Activated T-cell treated with anti-CD3 and anti-CD28 coated beads, Interleukin-2, amount 50 U/mL, for 4 hours (primary cell): ENCODE data around the gene POLR3G. TPM values are rescaled to one million over a fixed set of nuclear protein-coding genes. Genes with fewer than 3 reads are reported as not detected.
A peak's percentile ranks its signal among the peaks of the same experiment; 100 is the strongest.

Experiments used
- ATAC-seq, 2 donors: fragments of 200-7000 bp; cut with Tn5 transposase; one replicate each; pipeline ENCODE4 v1.10.0; 2021
- DNase-seq: peaks from one replicate; pipeline ENCODE4 v3.0.0-alpha.2; 2020
- H3K27me3 Mint-ChIP-seq: one replicate; pipeline ENCODE4 v1.8.0; 2021; ENCODE audit warnings: low read depth, mixed read lengths
- H3K36me3 Mint-ChIP-seq: one replicate; pipeline ENCODE4 v1.8.0; 2022; ENCODE audit warnings: mixed read lengths; ENCODE audit not compliant: insufficient read depth
- H3K4me1 Mint-ChIP-seq: one replicate; pipeline ENCODE4 v1.8.0; 2021; ENCODE audit warnings: low read depth, mixed read lengths
- H3K4me3 Mint-ChIP-seq: one replicate; pipeline ENCODE4 v1.8.0; 2021; ENCODE audit warnings: mild to moderate bottlenecking, moderate library complexity, mixed read lengths
- H3K9me3 Mint-ChIP-seq: one replicate; pipeline ENCODE4 v1.8.0; 2021; ENCODE audit warnings: mixed read lengths
- total RNA-seq, 3 donors: library from RNA; stranded (reverse); gene quantifications; one replicate each; pipeline ENCODE4 v1.2.1, GENCODE V29; 2021

Gene POLR3G
- total RNA-seq, 3 donors from 2014 or later = 17.9 to 22.5 (median 22.3) TPM

- peaks cover 6% of the 10 kb centered on the region for H3K4me1 Mint-ChIP-seq
- no peaks in the 10 kb centered on the region for H3K27me3 Mint-ChIP-seq
- H3K4me3 Mint-ChIP-seq = no peak overlapping the region
- H3K9me3 Mint-ChIP-seq = no peaks in the 10 kb centered on the region
- no peaks in the 10 kb centered on the region for H3K36me3 Mint-ChIP-seq
- ATAC-seq (no peak), DNase-seq (no peak)
Measured at GRCh38 chr5:90479611-90480385, 5.1 kb downstream of the POLR3G start.

GRCh38 chr5:90480699-90481098 lies 6.0 kb downstream of the POLR3G start:
- H3K36me3 Mint-ChIP-seq = no peaks in the 10 kb centered on the region
- no peak overlapping the region for H3K4me3 Mint-ChIP-seq
- H3K4me1 Mint-ChIP-seq = no peaks in the 10 kb centered on the region
- no peaks in the 10 kb centered on the region for H3K27me3 Mint-ChIP-seq
- ATAC-seq = no peak
- no peaks in the 10 kb centered on the region for H3K9me3 Mint-ChIP-seq
- no peak for DNase-seq

GRCh38 chr5:90483206-90483605 lies 8.5 kb downstream of the POLR3G start:
- Mint-ChIP-seq H3K4me3 (no peak overlapping the region), H3K4me1 (no peaks in the 10 kb centered on the region), H3K27me3 (no peaks in the 10 kb centered on the region), H3K9me3 (no peaks in the 10 kb centered on the region), H3K36me3 (peaks cover 3% of the 10 kb centered on the region)
- ATAC-seq = no peak
- DNase-seq = no peak

GRCh38 chr5:90484540-90484939 lies 9.9 kb downstream of the POLR3G start:
- Mint-ChIP-seq H3K9me3 (no peaks in the 10 kb centered on the region), H3K27me3 (no peaks in the 10 kb centered on the region), H3K36me3 (peaks cover 3% of the 10 kb centered on the region), H3K4me3 (no peak overlapping the region), H3K4me1 (no peaks in the 10 kb centered on the region)
- ATAC-seq (no peak), DNase-seq (no peak)

GRCh38 chr5:90488791-90489190 lies 14.1 kb downstream of the POLR3G start:
- Mint-ChIP-seq H3K9me3 (no peaks in the 10 kb centered on the region), H3K4me3 (no peak overlapping the region), H3K36me3 (peaks cover 3% of the 10 kb centered on the region), H3K27me3 (no peaks in the 10 kb centered on the region), H3K4me1 (no peaks in the 10 kb centered on the region)
- DNase-seq = no peak
- no peak for ATAC-seq

GRCh38 chr5:90494043-90494442 lies 19.4 kb downstream of the POLR3G start:
- Mint-ChIP-seq H3K4me1 (no peaks in the 10 kb centered on the region), H3K36me3 (peaks cover 8% of the 10 kb centered on the region), H3K27me3 (no peaks in the 10 kb centered on the region), H3K9me3 (no peaks in the 10 kb centered on the region), H3K4me3 (no peak overlapping the region)
- ATAC-seq (no peak), DNase-seq (no peak)

GRCh38 chr5:90495146-90495545 lies 20.5 kb downstream of the POLR3G start:
- ATAC-seq = no peak
- Mint-ChIP-seq H3K4me1 (no peaks in the 10 kb centered on the region), H3K9me3 (no peaks in the 10 kb centered on the region), H3K36me3 (peaks cover 8% of the 10 kb centered on the region), H3K4me3 (no peak overlapping the region), H3K27me3 (no peaks in the 10 kb centered on the region)
- DNase-seq = no peak

- Mint-ChIP-seq H3K27me3 (no peaks in the 10 kb centered on the region), H3K4me3 (no peak overlapping the region), H3K4me1 (no peaks in the 10 kb centered on the region), H3K9me3 (no peaks in the 10 kb centered on the region), H3K36me3 (no peaks in the 10 kb centered on the region)
- DNase-seq = no peak
- no peak for ATAC-seq
Measured at GRCh38 chr5:90503596-90503995, 28.9 kb downstream of the POLR3G start.

GRCh38 chr5:90504743-90505142 lies 30.1 kb downstream of the POLR3G start:
- no peak for ATAC-seq
- no peak for DNase-seq
- H3K4me3 Mint-ChIP-seq = no peak overlapping the region
- no peaks in the 10 kb centered on the region for H3K27me3 Mint-ChIP-seq
- no peaks in the 10 kb centered on the region for H3K9me3 Mint-ChIP-seq
- H3K4me1 Mint-ChIP-seq = no peaks in the 10 kb centered on the region
- H3K36me3 Mint-ChIP-seq = peaks cover 3% of the 10 kb centered on the region

- Mint-ChIP-seq H3K4me1 (no peaks in the 10 kb centered on the region), H3K4me3 (no peak overlapping the region), H3K27me3 (no peaks in the 10 kb centered on the region), H3K36me3 (peaks cover 3% of the 10 kb centered on the region), H3K9me3 (no peaks in the 10 kb centered on the region)
- no peak for DNase-seq
- no peak for ATAC-seq
Measured at GRCh38 chr5:90506221-90506620, 31.6 kb downstream of the POLR3G start.

- Mint-ChIP-seq H3K9me3 (no peaks in the 10 kb centered on the region), H3K4me3 (no peak overlapping the region), H3K4me1 (no peaks in the 10 kb centered on the region), H3K36me3 (peaks cover 3% of the 10 kb centered on the region), H3K27me3 (no peaks in the 10 kb centered on the region)
- ATAC-seq (no peak), DNase-seq (no peak)
Measured at GRCh38 chr5:90510438-90510837, 35.8 kb downstream of the POLR3G start.

GRCh38 chr5:90514520-90514919 lies 39.9 kb downstream of the POLR3G start:
- no peaks in the 10 kb centered on the region for H3K9me3 Mint-ChIP-seq
- DNase-seq (no peak), ATAC-seq (no peak)
- no peak overlapping the region for H3K4me3 Mint-ChIP-seq
- H3K4me1 Mint-ChIP-seq = peaks cover 4% of the 10 kb centered on the region
- peaks cover 11% of the 10 kb centered on the region for H3K36me3 Mint-ChIP-seq
- no peaks in the 10 kb centered on the region for H3K27me3 Mint-ChIP-seq

GRCh38 chr5:90518661-90519060 lies 44.0 kb downstream of the POLR3G start:
- H3K4me3 Mint-ChIP-seq = no peak overlapping the region
- H3K4me1 Mint-ChIP-seq = peaks cover 4% of the 10 kb centered on the region
- no peaks in the 10 kb centered on the region for H3K27me3 Mint-ChIP-seq
- peaks cover 31% of the 10 kb centered on the region for H3K36me3 Mint-ChIP-seq
- no peaks in the 10 kb centered on the region for H3K9me3 Mint-ChIP-seq
- DNase-seq (no peak), ATAC-seq (no peak)

GRCh38 chr5:90519081-90519480 lies 44.4 kb downstream of the POLR3G start:
- no peak for DNase-seq

GRCh38 chr5:90528601-90529193 lies 54.0 kb downstream of the POLR3G start:
- Mint-ChIP-seq H3K9me3 (no peaks in the 10 kb centered on the region), H3K27me3 (peaks cover 15% of the 10 kb centered on the region), H3K4me3 (peak overlapping the region; percentile 95), H3K36me3 (peaks cover 7% of the 10 kb centered on the region), H3K4me1 (peaks cover 29% of the 10 kb centered on the region)
- peak; percentile 18 to 21 for ATAC-seq
- no peak for DNase-seq

More at GRCh38 chr5:90519081-90519480, 44.4 kb downstream of the POLR3G start:
- no peaks in the 10 kb centered on the region for H3K9me3 Mint-ChIP-seq
- no peaks in the 10 kb centered on the region for H3K27me3 Mint-ChIP-seq
- ATAC-seq = no peak
- peaks cover 31% of the 10 kb centered on the region for H3K36me3 Mint-ChIP-seq
- no peak overlapping the region for H3K4me3 Mint-ChIP-seq
- peaks cover 4% of the 10 kb centered on the region for H3K4me1 Mint-ChIP-seq
